Stomach smooth muscle (tissue), 2 donors: ENCODE results near the gene NEK2.
"Not testable (repeated sequence)": the region's sequence is repeated elsewhere in the genome, so short reads cannot be mapped to it uniquely, and the experiment has no call there.

Source experiments
- H3K27ac ChIP-seq: one replicate; pipeline ENCODE4 v1.7.0; 2013; ENCODE audit warnings: mild to moderate bottlenecking, low read length, inconsistent platforms
- H3K27me3 ChIP-seq, 2 donors: one replicate each; pipeline ENCODE4 v1.7.0; 2013; ENCODE audit warnings: low read length in 2 of 2; ENCODE audit not compliant: insufficient read depth in 2 of 2, control insufficient read depth in 1 of 2
- H3K36me3 ChIP-seq, 2 donors: one replicate each; pipeline ENCODE4 v1.7.0; 2013; ENCODE audit warnings: low read length in 2 of 2; ENCODE audit not compliant: control insufficient read depth in 2 of 2, insufficient read depth in 2 of 2
- H3K4me1 ChIP-seq: one replicate; pipeline ENCODE4 v1.7.0; 2013; ENCODE audit warnings: low read length; ENCODE audit not compliant: control insufficient read depth, insufficient read depth
- H3K4me3 ChIP-seq, 2 donors: one replicate each; pipeline ENCODE4 v1.7.0; 2013; ENCODE audit warnings: low read length in 2 of 2
- H3K9ac ChIP-seq, 2 donors: one replicate each; pipeline ENCODE4 v1.7.0; 2013; ENCODE audit warnings: low read length in 2 of 2, mild to moderate bottlenecking in 1 of 2
- H3K9me3 ChIP-seq, 2 donors: one replicate each; pipeline ENCODE4 v1.7.0; 2013; ENCODE audit warnings: low read length in 2 of 2; ENCODE audit not compliant: control insufficient read depth in 2 of 2
- donor health status: healthy.
- donor health status: Pancreatic carcinoma.

Gene NEK2

DNA sequence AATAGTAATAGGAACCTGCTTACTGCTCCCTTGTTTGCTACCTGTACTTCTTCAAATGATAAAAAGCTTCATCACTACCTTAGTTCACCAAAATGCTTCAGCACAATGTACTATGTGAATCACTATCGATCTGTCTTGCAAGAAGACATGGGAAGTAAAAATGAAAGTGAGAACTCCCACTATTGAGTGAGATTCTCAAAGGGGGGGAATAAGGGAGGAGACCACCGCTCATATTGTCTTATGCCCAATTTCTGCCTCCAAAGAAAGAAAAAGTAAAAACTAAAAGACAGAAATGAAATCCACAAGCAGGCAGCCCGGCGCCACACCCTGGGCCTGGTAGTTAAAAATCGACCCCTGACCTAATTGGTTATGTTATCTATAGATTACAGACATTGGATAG is 18.5 kb upstream of the NEK2 start:
- H3K9me3 ChIP-seq, H3K27ac ChIP-seq, H3K4me3 ChIP-seq, H3K4me1 ChIP-seq, H3K36me3 ChIP-seq, H3K9ac ChIP-seq: not testable (repeated sequence)
- peaks cover 5 to 16% of the 10 kb centered on the region in 2 donors for H3K27me3 ChIP-seq

DNA sequence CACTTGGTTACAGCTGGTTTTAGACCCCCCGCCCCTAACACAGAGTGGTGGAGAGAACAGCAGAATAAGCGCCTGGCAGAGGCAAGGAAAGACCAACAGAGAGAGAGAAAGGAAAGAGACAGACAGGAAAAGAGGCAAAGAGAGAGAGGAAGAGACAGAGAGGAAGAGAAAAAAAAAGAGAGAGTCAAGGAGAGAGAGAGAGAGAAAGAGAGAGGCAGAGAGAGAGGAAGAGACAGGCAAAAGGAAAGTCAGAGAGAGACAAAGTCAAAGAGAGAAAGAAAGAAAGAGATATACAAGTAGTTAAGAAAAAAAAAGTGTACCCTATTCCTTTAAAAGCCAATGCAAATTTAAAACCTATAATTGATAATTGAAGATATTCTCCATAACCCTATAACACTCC is 13.0 kb upstream of the NEK2 start:
- H3K9ac ChIP-seq = no peak overlapping the region
- no peaks in the 10 kb centered on the region for H3K9me3 ChIP-seq
- no peak overlapping the region for H3K4me3 ChIP-seq
- H3K27ac ChIP-seq = no peak overlapping the region
- no peaks in the 10 kb centered on the region for H3K27me3 ChIP-seq
- H3K4me1 ChIP-seq = no peaks in the 10 kb centered on the region
- no peaks in the 10 kb centered on the region for H3K36me3 ChIP-seq

DNA sequence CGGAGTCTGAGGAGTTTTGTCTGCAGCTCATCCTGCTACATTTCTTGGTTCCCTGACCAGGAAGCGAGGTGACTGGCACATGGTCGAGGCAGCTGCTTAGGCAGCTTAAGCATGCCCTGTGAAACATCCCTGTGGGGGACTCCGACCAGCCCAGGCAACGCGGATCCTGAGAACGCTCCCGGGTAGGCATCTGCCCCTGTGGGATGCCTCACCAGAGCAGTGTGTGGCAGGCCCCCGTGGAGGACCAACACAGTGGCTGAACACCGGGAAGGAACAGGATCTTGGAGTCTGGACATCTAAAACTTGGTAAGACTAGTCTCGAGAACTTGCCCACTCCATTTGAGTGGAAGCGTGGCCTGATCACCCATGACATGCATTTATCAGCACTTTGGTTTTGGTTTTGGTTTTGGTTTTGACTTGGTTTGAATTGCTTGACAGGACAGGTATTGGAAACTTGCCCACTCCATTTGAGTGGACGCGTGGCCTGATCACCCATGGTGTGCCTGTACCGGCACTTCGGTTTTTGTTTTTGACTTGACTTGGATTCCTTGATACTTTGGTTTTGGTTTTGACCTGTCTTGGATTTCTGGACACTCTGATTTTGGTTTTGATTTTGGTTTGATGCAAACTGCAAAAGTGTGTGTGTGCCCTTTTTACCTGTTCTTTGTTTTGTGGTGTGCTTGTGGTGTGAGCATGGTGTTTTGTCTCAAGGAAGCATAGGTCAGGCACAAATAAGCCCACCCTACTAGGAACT is 12.2 kb upstream of the NEK2 start:
- no peaks in the 10 kb centered on the region for H3K27me3 ChIP-seq
- no peaks in the 10 kb centered on the region for H3K9me3 ChIP-seq
- no peaks in the 10 kb centered on the region for H3K4me1 ChIP-seq
- H3K4me3 ChIP-seq = no peak overlapping the region
- H3K36me3 ChIP-seq = no peaks in the 10 kb centered on the region
- no peak overlapping the region for H3K27ac ChIP-seq
- no peak overlapping the region for H3K9ac ChIP-seq

DNA sequence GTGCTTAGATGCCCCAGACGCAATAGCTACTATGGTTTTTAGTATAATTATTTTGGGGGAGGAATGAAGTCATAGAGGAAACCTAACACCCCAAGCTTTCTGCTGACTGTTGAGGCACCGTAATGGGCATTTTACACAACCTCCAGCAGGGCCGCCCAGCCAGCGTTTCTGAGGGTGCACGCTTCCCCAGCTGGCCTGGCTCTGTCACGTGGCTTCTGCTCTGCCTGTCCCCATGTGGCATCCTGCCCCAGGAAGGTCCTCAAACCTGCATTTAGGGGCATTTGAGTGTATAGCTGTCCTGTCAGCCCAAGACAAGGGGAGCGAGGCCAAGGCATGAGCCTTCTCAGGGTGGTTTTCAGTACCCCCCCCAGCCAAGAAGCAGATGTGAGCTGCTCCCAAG is 10.4 kb upstream of the NEK2 start:
- no peak overlapping the region for H3K27ac ChIP-seq

DNA sequence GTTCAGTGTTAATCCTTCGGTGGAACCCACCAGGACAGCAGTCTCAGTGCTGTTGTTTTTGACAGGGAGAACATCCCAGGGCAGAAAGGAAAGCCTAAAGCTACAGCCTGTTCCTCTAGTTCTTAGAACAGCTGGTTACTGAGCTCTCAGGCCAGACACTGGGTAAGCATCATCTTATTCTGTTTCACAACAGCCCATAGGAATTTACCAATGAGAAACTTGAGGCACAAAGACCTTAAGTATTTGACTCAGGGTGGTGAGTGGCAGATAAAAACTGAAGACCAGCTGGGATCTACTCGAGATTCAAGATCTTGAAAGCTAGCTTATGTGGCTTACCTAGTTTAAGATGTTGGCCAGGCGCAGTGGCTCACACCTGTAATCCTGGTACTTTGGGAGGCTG is 9.4 kb upstream of the NEK2 start:
- Histone ChIP-seq H3K9ac (no peak overlapping the region), H3K27ac (no peak overlapping the region), H3K36me3 (no peaks in the 10 kb centered on the region), H3K27me3 (no peaks in the 10 kb centered on the region), H3K4me3 (no peak overlapping the region), H3K4me1 (no peaks in the 10 kb centered on the region), H3K9me3 (no peaks in the 10 kb centered on the region)

More for the DNA sequence above, 10.4 kb upstream of the NEK2 start:
- Histone ChIP-seq H3K9ac (no peak overlapping the region), H3K4me3 (no peak overlapping the region), H3K4me1 (no peaks in the 10 kb centered on the region), H3K36me3 (no peaks in the 10 kb centered on the region), H3K9me3 (no peaks in the 10 kb centered on the region), H3K27me3 (no peaks in the 10 kb centered on the region)

DNA sequence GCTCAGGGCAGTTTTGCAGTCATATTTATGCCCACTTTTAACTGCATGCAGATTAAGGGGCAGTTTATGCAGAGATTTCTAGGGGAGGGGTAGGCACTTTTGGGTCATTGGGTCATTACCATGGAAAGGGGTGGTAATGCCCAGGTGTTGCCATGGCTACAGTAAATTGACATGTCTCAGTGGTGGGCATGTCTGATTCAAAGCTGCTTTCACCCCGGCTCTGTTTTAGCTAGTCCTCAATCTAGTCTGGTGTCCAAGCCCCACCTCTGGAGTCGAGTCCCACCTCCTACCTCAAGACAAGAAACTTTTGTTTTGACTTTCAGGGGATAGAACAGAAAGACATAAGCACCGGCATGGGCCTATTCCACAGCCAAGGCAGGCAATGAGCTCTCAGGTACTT is 8.9 kb upstream of the NEK2 start:
- Histone ChIP-seq H3K36me3 (no peaks in the 10 kb centered on the region), H3K9ac (no peak overlapping the region), H3K27me3 (no peaks in the 10 kb centered on the region), H3K27ac (no peak overlapping the region), H3K9me3 (no peaks in the 10 kb centered on the region), H3K4me1 (no peaks in the 10 kb centered on the region), H3K4me3 (no peak overlapping the region)

DNA sequence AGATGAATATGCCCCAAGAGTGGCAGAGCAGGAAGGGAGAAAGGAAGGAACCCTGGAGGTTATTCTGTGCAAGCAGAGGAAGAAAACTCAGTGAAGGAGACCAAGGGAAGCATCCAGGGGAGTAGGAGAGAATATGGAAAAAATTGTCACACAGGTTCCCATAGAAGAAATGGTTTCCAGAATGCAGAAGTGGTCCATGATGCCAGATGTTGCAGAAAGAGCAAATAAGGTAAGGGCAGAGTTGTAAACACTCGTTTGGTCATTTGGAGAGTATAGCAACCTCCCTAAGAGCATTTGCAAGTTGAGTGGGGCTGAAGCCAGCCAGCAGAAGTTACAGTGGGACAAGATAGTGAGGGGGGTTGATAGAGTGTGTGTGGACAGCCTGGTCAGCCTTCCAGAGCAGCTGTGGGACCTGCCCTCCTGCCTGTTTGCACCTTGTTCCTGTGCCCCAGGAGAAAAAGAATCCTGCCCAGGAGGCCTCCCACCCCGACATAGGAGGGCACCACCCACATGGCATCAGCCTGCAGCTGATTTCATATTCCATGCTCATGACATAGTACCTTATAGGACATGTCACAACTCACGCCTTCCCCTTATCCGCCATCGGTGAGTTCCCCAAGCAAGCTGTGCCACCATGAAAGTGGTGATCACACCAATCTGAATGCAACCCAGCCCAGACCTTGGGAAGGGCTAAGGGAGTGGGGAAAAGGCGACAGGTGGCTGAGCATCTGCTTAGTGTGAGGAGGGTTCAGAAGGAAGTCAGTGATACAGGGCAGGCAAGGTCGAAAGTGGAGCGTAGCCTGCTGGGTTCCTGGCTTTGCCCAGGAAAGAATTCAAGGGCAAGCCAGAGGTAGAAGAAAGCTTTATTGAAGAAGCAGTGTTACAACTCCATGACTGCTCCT is 8.2 kb upstream of the NEK2 start:
- Histone ChIP-seq H3K36me3 (no peaks in the 10 kb centered on the region), H3K4me1 (no peaks in the 10 kb centered on the region), H3K9me3 (no peaks in the 10 kb centered on the region), H3K27me3 (no peaks in the 10 kb centered on the region), H3K9ac (no peak overlapping the region), H3K4me3 (no peak overlapping the region), H3K27ac (no peak overlapping the region)

DNA sequence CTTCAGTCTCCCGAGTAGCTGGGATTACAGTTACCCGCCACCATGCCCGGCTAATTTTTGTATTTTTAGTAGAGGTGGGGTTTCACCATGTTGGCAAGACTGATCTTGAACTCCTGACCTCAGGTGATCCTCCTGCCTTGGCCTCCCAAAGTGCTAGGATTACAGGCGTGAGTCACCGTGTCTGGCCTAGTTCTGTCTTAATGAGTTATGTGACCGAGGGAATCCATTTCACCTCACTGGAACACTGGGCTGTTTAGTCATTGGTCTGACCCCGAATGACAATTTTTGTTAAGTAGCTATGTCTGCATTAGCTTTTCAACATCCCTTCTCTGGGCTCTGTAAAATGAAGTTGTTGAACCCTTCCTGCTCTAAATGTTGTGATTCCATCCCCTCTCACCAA is 6.8 kb upstream of the NEK2 start:
- H3K27me3 ChIP-seq, H3K9me3 ChIP-seq, H3K4me1 ChIP-seq, H3K27ac ChIP-seq, H3K4me3 ChIP-seq, H3K36me3 ChIP-seq, H3K9ac ChIP-seq: not testable (repeated sequence)

DNA sequence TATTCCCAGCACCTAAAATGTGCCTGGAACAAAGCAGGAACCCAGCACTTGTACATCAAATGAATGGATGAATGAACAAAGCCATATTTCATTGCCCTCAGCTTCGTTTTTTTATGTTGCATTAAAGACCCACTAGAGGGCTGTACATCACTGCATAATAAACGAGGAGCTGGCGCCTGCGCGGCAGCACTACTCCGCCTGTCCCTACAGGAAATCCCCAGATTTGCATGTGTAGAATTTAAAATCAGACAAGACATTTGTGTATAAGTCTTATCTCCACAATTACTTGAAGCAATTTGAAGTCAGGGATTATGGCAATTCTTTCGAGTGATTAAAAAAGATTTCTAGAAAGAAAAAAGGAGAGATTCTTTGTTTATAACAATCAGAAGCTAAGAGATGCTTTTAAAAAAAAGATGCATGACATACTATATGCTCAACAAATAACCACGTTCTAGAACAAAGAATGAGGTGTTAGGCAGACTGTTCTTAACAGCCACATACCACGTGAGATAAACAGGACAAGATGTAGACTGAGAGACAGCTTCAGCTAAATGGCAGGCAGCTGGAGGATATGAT is 5.4 kb upstream of the NEK2 start:
- H3K9ac ChIP-seq = peak overlapping the region in 1 of 2 donors; percentile 28
- no peaks in the 10 kb centered on the region for H3K36me3 ChIP-seq
- H3K4me1 ChIP-seq = peaks cover under 1% of the 10 kb centered on the region
- no peaks in the 10 kb centered on the region for H3K27me3 ChIP-seq
- H3K9me3 ChIP-seq = no peaks in the 10 kb centered on the region
- H3K4me3 ChIP-seq = no peak overlapping the region
- H3K27ac ChIP-seq = no peak overlapping the region

DNA sequence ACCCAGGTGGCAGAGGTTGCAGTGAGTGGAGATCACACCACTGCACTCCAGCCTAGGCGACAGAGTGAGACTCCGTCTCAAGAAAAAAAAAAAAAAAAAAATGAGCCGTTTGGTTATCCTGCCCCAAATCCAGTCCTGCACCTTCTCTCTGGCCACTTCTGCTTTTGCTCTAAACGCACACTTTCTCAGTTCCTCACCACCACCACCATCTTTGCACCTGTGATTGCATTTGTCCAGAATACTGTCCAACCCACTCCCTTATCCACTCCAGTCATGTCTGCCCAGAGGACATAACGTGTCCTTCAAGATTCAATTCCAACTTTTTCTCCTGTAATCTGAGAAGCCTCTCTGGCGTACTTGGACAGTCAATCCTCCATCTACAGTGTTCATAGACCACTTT is 2.2 kb upstream of the NEK2 start:
- Histone ChIP-seq H3K9ac (no peak overlapping the region), H3K27ac (no peak overlapping the region), H3K27me3 (no peaks in the 10 kb centered on the region), H3K9me3 (no peaks in the 10 kb centered on the region), H3K4me1 (peaks cover 8% of the 10 kb centered on the region), H3K36me3 (no peaks in the 10 kb centered on the region), H3K4me3 (no peak overlapping the region)

DNA sequence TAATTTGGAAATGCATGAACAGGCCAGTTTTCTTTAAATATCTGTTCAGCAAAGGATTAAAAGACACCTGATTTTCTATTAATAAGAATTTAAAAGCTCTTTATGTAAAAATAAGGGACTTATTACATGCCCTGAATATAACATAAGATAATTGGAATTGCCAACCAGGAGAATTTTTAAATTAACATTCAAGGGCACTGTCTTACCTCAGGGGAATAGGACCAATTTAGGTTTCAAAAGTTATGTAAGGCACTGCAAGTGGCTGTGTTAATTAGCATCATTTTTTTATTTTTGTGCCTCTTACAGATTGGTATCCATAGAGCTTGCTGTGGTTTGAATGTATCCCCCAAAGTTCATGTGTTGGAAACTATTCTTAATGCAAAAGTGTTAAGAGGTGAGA is 1.3 kb upstream of the NEK2 start:
- Histone ChIP-seq H3K27ac (no peak overlapping the region), H3K27me3 (no peaks in the 10 kb centered on the region), H3K9ac (no peak overlapping the region), H3K36me3 (no peaks in the 10 kb centered on the region), H3K4me1 (peaks cover 8% of the 10 kb centered on the region), H3K9me3 (no peaks in the 10 kb centered on the region), H3K4me3 (no peak overlapping the region)
